Spleen (tissue), 11 donors: ENCODE data around the gene HAND1. TPM values are rescaled to one million over a fixed set of nuclear protein-coding genes. Genes with fewer than 3 reads are reported as not detected.

ENCODE experiments used
- DNase-seq: peaks from one replicate; pipeline ENCODE4 v3.0.0-alpha.2; 2020
- H3K27ac ChIP-seq, 8 donors: fragments of 200-600 bp; sonication (generic) in 7 of 8; 1 replicate in 4 of 8; 2 replicates in 4 of 8; pipeline versions ENCODE4 v1.5.0 to v1.8.0; 2016 to 2021; ENCODE audit warnings: inconsistent platforms in 4 of 8, mild to moderate bottlenecking in 4 of 8, moderate library complexity in 1 of 8
- H3K27me3 ChIP-seq, 7 donors: fragments of 200-600 bp; sonication (generic) in 6 of 7; replicated peaks in 1 of 7; 1 replicate in 4 of 7; 2 replicates in 3 of 7; pipeline versions ENCODE4 v1.5.0 to v1.8.0; 2016 to 2021; ENCODE audit warnings: inconsistent platforms in 3 of 7, mild to moderate bottlenecking in 1 of 7
- H3K36me3 ChIP-seq, 6 donors: fragments of 200-600 bp; sonication (generic) in 5 of 6; 1 replicate in 4 of 6; 2 replicates in 2 of 6; pipeline versions ENCODE4 v1.5.0 to v1.8.0; 2016 to 2021; ENCODE audit warnings: inconsistent platforms in 2 of 6
- H3K4me1 ChIP-seq, 6 donors: fragments of 200-600 bp; sonication (generic) in 5 of 6; 1 replicate in 3 of 6; 2 replicates in 3 of 6; pipeline versions ENCODE4 v1.5.0 to v1.8.0; 2016 to 2021; ENCODE audit warnings: inconsistent platforms in 3 of 6
- H3K4me3 ChIP-seq, 8 donors: fragments of 200-600 bp; sonication (generic) in 7 of 8; 1 replicate in 4 of 8; 2 replicates in 4 of 8; pipeline versions ENCODE4 v1.5.0 to v1.8.0; 2016 to 2021; ENCODE audit warnings: inconsistent platforms in 4 of 8, mild to moderate bottlenecking in 4 of 8, moderate library complexity in 2 of 8
- H3K9me3 ChIP-seq, 8 donors: fragments of 200-600 bp; sonication (generic) in 7 of 8; 1 replicate in 4 of 8; 2 replicates in 4 of 8; pipeline versions ENCODE4 v1.5.0 to v1.8.0; 2016 to 2021; ENCODE audit warnings: inconsistent platforms in 4 of 8
- POLR2A ChIP-seq, 3 donors: fragments of 450-650 bp; IDR thresholded peaks; one replicate each; pipeline ENCODE4 v1.5.1; 2017; ENCODE audit warnings: antibody characterized with exemption in 3 of 3, mild to moderate bottlenecking in 1 of 3
- POLR2AphosphoS5 ChIP-seq, 3 donors: sonication (generic); formaldehyde crosslinking; IDR thresholded peaks; one replicate each; pipeline ENCODE4 v1.5.1; 2017; ENCODE audit warnings: antibody characterized with exemption in 3 of 3
- WGBS, 5 donors: extraction: QIAGEN DNeasy Blood & Tissue Kit in 3 of 5; methylation state at CpG; one replicate each; pipeline versions ENCODE4 v1.1.5 to v1.1.7; 2013 to 2018; 5-methylcytosine and 5-hydroxymethylcytosine counted together
- intact Hi-C: fragments of 100-400 bp; cut with DNase I; formaldehyde crosslinking; loops from one replicate; pipeline ENCODE4 v1.15.0; 2023; ENCODE audit warnings: low total_unique reads
- polyA plus RNA-seq, 3 donors: library from polyadenylated mRNA; stranded (reverse); fragments of 200-250 nt; gene quantifications; one replicate each; pipeline ENCODE4 v1.2.1, GENCODE V29; 2013
- total RNA-seq, 7 donors: library from RNA; depleted of rRNA in 3 of 7; stranded (reverse); fragments of >200 nt in 3 of 7; fragmentation: NEBNext Ultra II Directional in 4 of 7; extraction: Animal tissue kit (Norgen Biotek cat#: 25700) in 4 of 7; gene quantifications; one replicate each; pipeline versions ENCODE4 v1.1.0 to v1.2.1, GENCODE V29; 2016 to 2021
- TF ChIP-seq, protein P1 (sequence below), 11 experiments: fragments of 200-600 bp in 7 of 11; fragments of 450-650 bp in 4 of 11; sonication (generic) in 4 of 11; IDR thresholded peaks in 8 of 11; conservative IDR thresholded peaks in 3 of 11; 1 replicate in 7 of 11; 2 replicates in 4 of 11; pipeline versions ENCODE4 v1.4.0 to v1.8.0; 2016 to 2021; ENCODE audit warnings: antibody characterized with exemption in 11 of 11, inconsistent platforms in 4 of 11, mild to moderate bottlenecking in 1 of 11
- donor health status: healthy with polysubstance abuse.
- donor health status: DM: no; HTN: no; CAD: no; lungs with moderate emphysema.
- donor health status: DM: no; HTN: no; CAD: no.
- donor health status: Bipolar disorder and iron deficiency.
- donor health status: healthy.
- donor health status: DM: no; HTN: no; CAD: no.
- donor health status: DM: yes; HTN: yes; CAD: no.

HAND1 gene
- total and polyA plus RNA-seq, 10 donors, result not detected

DNA sequence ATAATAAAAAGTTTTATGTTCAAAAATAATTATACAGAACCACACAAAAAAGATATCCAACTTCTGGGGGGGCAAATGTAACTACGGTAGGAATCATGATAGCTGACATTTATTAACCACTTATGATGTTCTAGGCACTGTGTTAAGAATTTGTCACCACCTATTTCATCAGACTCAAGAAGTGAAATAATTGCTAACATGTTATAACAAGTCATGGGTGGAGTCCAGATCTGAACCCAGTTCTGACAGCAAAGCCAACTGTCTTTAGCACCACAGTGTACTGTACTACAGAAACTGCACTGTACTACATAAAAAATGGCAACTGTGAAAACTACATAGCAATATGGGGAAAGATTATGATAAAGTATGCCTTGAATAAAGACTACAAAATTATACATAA lies 35.2 kb downstream of the HAND1 start:
- WGBS, 5 donors, result 90 to 98% (median 94%) methylated on average over 1 of the region's 1 CpG
- Histone ChIP-seq H3K27ac (no peak overlapping the region), H3K4me3 (no peak overlapping the region), H3K36me3 (peaks cover 5 to 54% (median 45%) of the 10 kb centered on the region in 6 donors), H3K9me3 (no peaks in the 10 kb centered on the region), H3K4me1 (peaks cover 15 to 36% (median 29%) of the 10 kb centered on the region in 6 donors), H3K27me3 (no peaks in the 10 kb centered on the region)
- DNase-seq, result no peak
- intact Hi-C loops, result loop anchor here (10.0 kb wide), 1 partner anchor 312 kb away; the partner anchor contains the start of gene LARP1
- TF ChIP-seq, protein P1, sequence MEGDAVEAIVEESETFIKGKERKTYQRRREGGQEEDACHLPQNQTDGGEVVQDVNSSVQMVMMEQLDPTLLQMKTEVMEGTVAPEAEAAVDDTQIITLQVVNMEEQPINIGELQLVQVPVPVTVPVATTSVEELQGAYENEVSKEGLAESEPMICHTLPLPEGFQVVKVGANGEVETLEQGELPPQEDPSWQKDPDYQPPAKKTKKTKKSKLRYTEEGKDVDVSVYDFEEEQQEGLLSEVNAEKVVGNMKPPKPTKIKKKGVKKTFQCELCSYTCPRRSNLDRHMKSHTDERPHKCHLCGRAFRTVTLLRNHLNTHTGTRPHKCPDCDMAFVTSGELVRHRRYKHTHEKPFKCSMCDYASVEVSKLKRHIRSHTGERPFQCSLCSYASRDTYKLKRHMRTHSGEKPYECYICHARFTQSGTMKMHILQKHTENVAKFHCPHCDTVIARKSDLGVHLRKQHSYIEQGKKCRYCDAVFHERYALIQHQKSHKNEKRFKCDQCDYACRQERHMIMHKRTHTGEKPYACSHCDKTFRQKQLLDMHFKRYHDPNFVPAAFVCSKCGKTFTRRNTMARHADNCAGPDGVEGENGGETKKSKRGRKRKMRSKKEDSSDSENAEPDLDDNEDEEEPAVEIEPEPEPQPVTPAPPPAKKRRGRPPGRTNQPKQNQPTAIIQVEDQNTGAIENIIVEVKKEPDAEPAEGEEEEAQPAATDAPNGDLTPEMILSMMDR (IDR thresholded peaks at IDR 0.05 in 8 of 11, conservative IDR thresholded peaks at IDR 0.05 in 3 of 11), result no peak
- TF ChIP-seq POLR2AphosphoS5 (IDR thresholded peaks at IDR 0.05) (no peak), POLR2A (IDR thresholded peaks at IDR 0.05) (no peak)

- Histone ChIP-seq H3K27ac (no peak overlapping the region), H3K9me3 (no peaks in the 10 kb centered on the region), H3K4me3 (no peak overlapping the region), H3K27me3 (no peaks in the 10 kb centered on the region), H3K4me1 (peaks cover 7 to 24% (median 17%) of the 10 kb centered on the region in 6 donors), H3K36me3 (peaks cover 5 to 77% (median 65%) of the 10 kb centered on the region in 6 donors)
- intact Hi-C loops, result loop anchor here (10.0 kb wide), 1 partner anchor 314 kb away; the partner anchor contains the start of gene LARP1
- TF ChIP-seq POLR2A (IDR thresholded peaks at IDR 0.05) (no peak), POLR2AphosphoS5 (IDR thresholded peaks at IDR 0.05) (no peak)
- TF ChIP-seq, protein P1 (IDR thresholded peaks at IDR 0.05 in 8 of 11, conservative IDR thresholded peaks at IDR 0.05 in 3 of 11), result no peak
- WGBS, 5 donors, result 85 to 97% (median 92%) methylated on average over 5 of the region's 5 CpGs
- no peak for DNase-seq
These were observed 37.5 kb downstream of the HAND1 start for GRCh38 chr5:154440540-154440939.

- no peaks in the 10 kb centered on the region for H3K9me3 ChIP-seq
- no peak overlapping the region for H3K27ac ChIP-seq
- DNase-seq, result no peak
- intact Hi-C loops, result no loop called here
- 90 to 97% (median 95%) methylated on average over 5 of the region's 5 CpGs for WGBS, 5 donors
- H3K4me3 ChIP-seq, result no peak overlapping the region
- H3K36me3 ChIP-seq, result peaks cover 5 to 92% (median 63%) of the 10 kb centered on the region in 6 donors
- H3K27me3 ChIP-seq, result no peaks in the 10 kb centered on the region
- no peak for TF ChIP-seq POLR2AphosphoS5 (IDR thresholded peaks at IDR 0.05)
- TF ChIP-seq, protein P1 (IDR thresholded peaks at IDR 0.05 in 8 of 11, conservative IDR thresholded peaks at IDR 0.05 in 3 of 11), result no peak
- no peak for TF ChIP-seq POLR2A (IDR thresholded peaks at IDR 0.05)
- H3K4me1 ChIP-seq, result no peaks in the 10 kb centered on the region
These were observed 40.6 kb downstream of the HAND1 start for GRCh38 chr5:154437281-154437965.

- no peak for DNase-seq
- Histone ChIP-seq H3K27me3 (no peaks in the 10 kb centered on the region), H3K4me3 (no peak overlapping the region), H3K27ac (no peak overlapping the region), H3K9me3 (no peaks in the 10 kb centered on the region), H3K36me3 (peaks cover 3 to 74% (median 44%) of the 10 kb centered on the region in 6 donors), H3K4me1 (no peaks in the 10 kb centered on the region)
- 96 to 100% (median 97%) methylated on average over 3 of the region's 3 CpGs for WGBS, 5 donors
- intact Hi-C loops, result no loop called here
- no peak for TF ChIP-seq POLR2A (IDR thresholded peaks at IDR 0.05)
- TF ChIP-seq, protein P1 (IDR thresholded peaks at IDR 0.05 in 8 of 11, conservative IDR thresholded peaks at IDR 0.05 in 3 of 11), result no peak
- TF ChIP-seq POLR2AphosphoS5 (IDR thresholded peaks at IDR 0.05), result no peak
These were observed 42.8 kb downstream of the HAND1 start for GRCh38 chr5:154435226-154435625.
